OCI-LY3 (cell line): ENCODE results near the gene GSTK1.

ENCODE experiments used
- H2AFZ ChIP-seq: fragments of 200-600, 300-600 bp; shearing (Covaris generic); 2 replicates; pipeline ENCODE4 v1.6.0; 2014; ENCODE audit warnings: antibody characterized with exemption, low read depth, low read length
- H3K27ac ChIP-seq: fragments of 200-600, 300-600 bp; sonication (generic); 2 replicates; pipeline ENCODE4 v1.5.1; 2014; ENCODE audit warnings: mild to moderate bottlenecking, low read length, moderate library complexity, mixed read lengths
- H3K27me3 ChIP-seq: fragments of 200-600, 300-600 bp; sonication (generic); 2 replicates; pipeline ENCODE4 v1.6.1; 2014; ENCODE audit warnings: low read depth, low read length, mixed read lengths
- H3K36me3 ChIP-seq: fragments of 200-600, 300-600 bp; sonication (generic); replicated peaks from 2 replicates; pipeline ENCODE3; 2014; ENCODE audit warnings: low read depth, low read length, mixed read lengths
- H3K4me1 ChIP-seq: fragments of 300-600, 200-600 bp; sonication (generic); 2 replicates; pipeline ENCODE4 v1.6.1; 2014; ENCODE audit warnings: low read length, mixed read lengths
- H3K4me2 ChIP-seq: fragments of 200-600, 300-600 bp; sonication (generic); 2 replicates; pipeline ENCODE4 v1.6.1; 2014; ENCODE audit warnings: low read length, mixed read lengths
- H3K4me3 ChIP-seq: fragments of 300-600, 200-600 bp; sonication (generic); 2 replicates; pipeline ENCODE4 v1.5.1; 2014; ENCODE audit warnings: antibody characterized with exemption, mild to moderate bottlenecking, low read length, moderate library complexity
- H3K79me2 ChIP-seq: fragments of 300-600, 200-600 bp; shearing (Covaris generic); 2 replicates; pipeline ENCODE4 v1.6.1; 2014; ENCODE audit warnings: mild to moderate bottlenecking, low read length, mixed read lengths
- H3K9ac ChIP-seq: fragments of 300-600, 200-600 bp; shearing (Covaris generic); 2 replicates; pipeline ENCODE4 v1.6.0; 2014; ENCODE audit warnings: mild to moderate bottlenecking, low read length, moderate library complexity
- H3K9me3 ChIP-seq: fragments of 200-600, 300-600 bp; shearing (Covaris generic); 2 replicates; pipeline ENCODE4 v1.6.1; 2014; ENCODE audit warnings: low read length, mixed read lengths; ENCODE audit not compliant: insufficient read depth
- H4K20me1 ChIP-seq: fragments of 200-600, 300-600 bp; sonication (generic); 2 replicates; pipeline ENCODE4 v1.6.1; 2016; ENCODE audit warnings: low read length, mixed read lengths; ENCODE audit not compliant: insufficient read depth
- CTCF ChIP-seq: fragments of 200-600, 300-600 bp; sonication (generic); IDR thresholded peaks from 2 replicates; pipeline ENCODE4 v1.5.1; 2014; ENCODE audit warnings: antibody characterized with exemption, low read length, low read depth
- EZH2phosphoT487 ChIP-seq: fragments of 200-600 bp; shearing (Covaris generic); IDR thresholded peaks from 2 replicates; pipeline ENCODE4 v1.6.1; 2018; ENCODE audit warnings: antibody characterized with exemption, mixed run types, low read depth

The GSTK1 gene

GRCh38 chr7:143296686-143297085 lies 33.4 kb downstream of the GSTK1 start:
- H3K9ac ChIP-seq, result no peak overlapping the region
- TF ChIP-seq CTCF (no peak), EZH2phosphoT487 (no peak)
- H3K27ac ChIP-seq, result no peak overlapping the region
- no peak overlapping the region for H3K4me3 ChIP-seq
- H2AFZ ChIP-seq, result no peak overlapping the region
- H4K20me1 ChIP-seq, result no peaks in the 10 kb centered on the region
- no peaks in the 10 kb centered on the region for H3K27me3 ChIP-seq
- peaks cover 9% of the 10 kb centered on the region; the same call in 1 of the 2 replicates for H3K79me2 ChIP-seq
- no peaks in the 10 kb centered on the region for H3K4me1 ChIP-seq
- no peak overlapping the region for H3K4me2 ChIP-seq
- H3K9me3 ChIP-seq, result no peaks in the 10 kb centered on the region
- H3K36me3 ChIP-seq, result peaks cover 78% of the 10 kb centered on the region

GRCh38 chr7:143299346-143299745 lies 36.1 kb downstream of the GSTK1 start:
- no peaks in the 10 kb centered on the region for H4K20me1 ChIP-seq
- no peak for TF ChIP-seq EZH2phosphoT487
- TF ChIP-seq CTCF, result no peak
- no peak overlapping the region for H2AFZ ChIP-seq
- H3K27ac ChIP-seq, result no peak overlapping the region
- no peaks in the 10 kb centered on the region for H3K4me1 ChIP-seq
- H3K79me2 ChIP-seq, result 0 out of 2 replicates have a peak, but pooled peaks cover 3% of the 10 kb centered on the region
- H3K36me3 ChIP-seq, result peaks cover 81% of the 10 kb centered on the region
- no peak overlapping the region for H3K9ac ChIP-seq
- no peak overlapping the region for H3K4me2 ChIP-seq
- H3K27me3 ChIP-seq, result no peaks in the 10 kb centered on the region
- no peak overlapping the region for H3K4me3 ChIP-seq
- no peaks in the 10 kb centered on the region for H3K9me3 ChIP-seq

GRCh38 chr7:143299840-143300239 lies 36.6 kb downstream of the GSTK1 start:
- H3K36me3 ChIP-seq, result peaks cover 82% of the 10 kb centered on the region
- no peaks in the 10 kb centered on the region for H3K9me3 ChIP-seq
- H4K20me1 ChIP-seq, result no peaks in the 10 kb centered on the region
- H3K27ac ChIP-seq, result no peak overlapping the region
- no peak overlapping the region for H3K9ac ChIP-seq
- TF ChIP-seq CTCF (peak; percentile 58), EZH2phosphoT487 (no peak)
- H3K27me3 ChIP-seq, result no peaks in the 10 kb centered on the region
- no peaks in the 10 kb centered on the region for H3K4me1 ChIP-seq
- H3K4me2 ChIP-seq, result no peak overlapping the region
- H3K79me2 ChIP-seq, result 0 out of 2 replicates have a peak, but pooled peaks cover 3% of the 10 kb centered on the region
- H3K4me3 ChIP-seq, result no peak overlapping the region
- H2AFZ ChIP-seq, result no peak overlapping the region

- H3K9ac ChIP-seq, result no peak overlapping the region
- no peak overlapping the region for H3K4me3 ChIP-seq
- no peaks in the 10 kb centered on the region for H3K27me3 ChIP-seq
- no peaks in the 10 kb centered on the region for H3K79me2 ChIP-seq
- H3K4me1 ChIP-seq, result peaks cover 7% of the 10 kb centered on the region
- H4K20me1 ChIP-seq, result no peaks in the 10 kb centered on the region
- no peaks in the 10 kb centered on the region for H3K9me3 ChIP-seq
- peaks cover 81% of the 10 kb centered on the region for H3K36me3 ChIP-seq
- H3K4me2 ChIP-seq, result no peak overlapping the region
- TF ChIP-seq CTCF (no peak), EZH2phosphoT487 (no peak)
- H3K27ac ChIP-seq, result no peak overlapping the region
- H2AFZ ChIP-seq, result no peak overlapping the region
Measured at GRCh38 chr7:143300959-143301935, 38.0 kb downstream of the GSTK1 start.
